Measurements from ENCODE around the gene POPDC2. TPM values are rescaled to one million over a fixed set of nuclear protein-coding genes. Genes with fewer than 3 reads are reported as not detected.
A peak's percentile ranks its signal among the peaks of the same experiment; 100 is the strongest.
"Not testable (repeated sequence)": the region's sequence is repeated elsewhere in the genome, so short reads cannot be mapped to it uniquely, and the experiment has no call there.

The POPDC2 gene
- total RNA-seq = 1 to 10 TPM; 7.0 to 8.5 TPM
- long read RNA-seq, donor 1, partial matches to known transcripts = 1 of 2 reads
- long read RNA-seq, donor 1, other reads (novel, unspliced or antisense) = 1 of 2 reads
- long read RNA-seq, donor 2, partial matches to known transcripts = 0 of 12 reads
- long read RNA-seq, donor 2, other reads (novel, unspliced or antisense) = 11 of 12 reads

GRCh38 chr3:119660474-119661440, at the start of gene POPDC2:
POPDC2 (minus strand) TSS chr3:119660589; CDS start chr3:119660423, 166 bp downstream.
- no peak for DNase-seq (ENCODE audit: low spot score)

GRCh38 chr3:119703820-119704531, 43.6 kb upstream of the POPDC2 start:
- intact Hi-C loops (cut with DNase I) = no loop called here

More at GRCh38 chr3:119660474-119661440, at the start of gene POPDC2:
- intact Hi-C loops (cut with DNase I) = loop anchor here in 1 of 2 donors (10.0 kb wide), 1 partner anchor 76 kb away; no protein-coding TSS in a partner anchor

GRCh38 chr3:119702530-119703527, 42.4 kb upstream of the POPDC2 start, which contains the start of gene CFAP91:
CFAP91 (plus strand) TSS chr3:119703022; CDS start chr3:119703099, 77 bp downstream.
- intact Hi-C loops (cut with DNase I) = no loop called here
- DNase-seq (ENCODE audit: low spot score) = peak; percentile 99

More at GRCh38 chr3:119703820-119704531, 43.6 kb upstream of the POPDC2 start:
- DNase-seq (ENCODE audit: low spot score) = no peak

- DNase-seq (ENCODE audit: low spot score) = no peak
- intact Hi-C loops (cut with DNase I) = no loop called here
Observed at GRCh38 chr3:119700920-119701734, 40.7 kb upstream of the POPDC2 start.

GRCh38 chr3:119700269-119700919, 40.0 kb upstream of the POPDC2 start:
- intact Hi-C loops (cut with DNase I) = no loop called here

GRCh38 chr3:119697394-119697793, 37.0 kb upstream of the POPDC2 start:
- intact Hi-C loops (cut with DNase I) = no loop called here
- DNase-seq (ENCODE audit: low spot score) = no peak

More at GRCh38 chr3:119700269-119700919, 40.0 kb upstream of the POPDC2 start:
- no peak for DNase-seq (ENCODE audit: low spot score)

GRCh38 chr3:119695480-119695879, 35.1 kb upstream of the POPDC2 start:
- intact Hi-C loops (cut with DNase I) = no loop called here
- DNase-seq (ENCODE audit: low spot score) = no peak

GRCh38 chr3:119690043-119690656, 29.8 kb upstream of the POPDC2 start:
- DNase-seq (ENCODE audit: low spot score) = no peak
- intact Hi-C loops (cut with DNase I) = no loop called here

GRCh38 chr3:119683421-119683820, 23.0 kb upstream of the POPDC2 start:
- no peak for DNase-seq (ENCODE audit: low spot score)
- intact Hi-C loops (cut with DNase I) = loop anchor here (10.0 kb wide), 2 partner anchors 159 to 189 kb away; partner anchors contain the start of gene TIMMDC1 (in 1 of the 2)

GRCh38 chr3:119681279-119681678, 20.9 kb upstream of the POPDC2 start:
- DNase-seq (ENCODE audit: low spot score) = no peak
- intact Hi-C loops (cut with DNase I) = loop anchor here (10.0 kb wide), 2 partner anchors 156 to 186 kb away; partner anchors contain the start of gene TIMMDC1 (in 1 of the 2)

GRCh38 chr3:119679874-119680273, 19.5 kb upstream of the POPDC2 start:
- no peak for DNase-seq (ENCODE audit: low spot score)
- intact Hi-C loops (cut with DNase I) = loop anchor here (10.0 kb wide), 3 partner anchors 95 to 185 kb away; partner anchors contain the start of gene TIMMDC1 (in 1 of the 2)

GRCh38 chr3:119678209-119678608, 17.8 kb upstream of the POPDC2 start:
- intact Hi-C loops (cut with DNase I) = loop anchor here in 1 of 2 donors (10.0 kb wide), 1 partner anchor 93 kb away; no protein-coding TSS in a partner anchor

GRCh38 chr3:119677641-119677934, 17.2 kb upstream of the POPDC2 start:
- DNase-seq (ENCODE audit: low spot score) = no peak
- intact Hi-C loops (cut with DNase I) = loop anchor here in 1 of 2 donors (10.0 kb wide), 1 partner anchor 93 kb away; no protein-coding TSS in a partner anchor

More at GRCh38 chr3:119678209-119678608, 17.8 kb upstream of the POPDC2 start:
- DNase-seq (ENCODE audit: low spot score) = not testable (repeated sequence)

- peak; percentile 98 for DNase-seq (ENCODE audit: low spot score)
- intact Hi-C loops (cut with DNase I) = loop anchor here in 1 of 2 donors (10.0 kb wide), 1 partner anchor 92 kb away; no protein-coding TSS in a partner anchor
Observed at GRCh38 chr3:119676771-119677640, 16.6 kb upstream of the POPDC2 start, which contains the start of gene COX17. COX17 (minus strand) TSS chr3:119677406; CDS start chr3:119677310, 96 bp downstream.

GRCh38 chr3:119676020-119676419, 15.6 kb upstream of the POPDC2 start:
- intact Hi-C loops (cut with DNase I) = loop anchor here in 1 of 2 donors (10.0 kb wide), 1 partner anchor 91 kb away; no protein-coding TSS in a partner anchor
- DNase-seq (ENCODE audit: low spot score) = no peak

Measured in posterior vena cava (tissue), 2 donors.